ENCODE measurements around the gene BICRAL. TPM values are rescaled to one million over a fixed set of nuclear protein-coding genes. Genes with fewer than 3 reads are reported as not detected.

The BICRAL gene
- total and polyA plus RNA-seq, 2 experiments from 2014 or later: 2.5 to 5.4 TPM

GRCh38 chr6:42907336-42907735, 125.5 kb downstream of the BICRAL start:
- Histone ChIP-seq H4K20me1 (ENCODE audit: insufficient read depth) (no peaks in the 10 kb centered on the region), H3F3A (ENCODE audit: insufficient read depth) (no peaks in the 10 kb centered on the region), H3K79me2 (ENCODE audit: insufficient read depth) (no peaks in the 10 kb centered on the region), H3K27ac (no peak overlapping the region), H3K4me3 (no peak overlapping the region), H3K9me3 (ENCODE audit: low read depth) (no peaks in the 10 kb centered on the region), H3K9me2 (ENCODE audit: insufficient read depth) (no peaks in the 10 kb centered on the region), H3K36me3 (ENCODE audit: low read depth) (no peaks in the 10 kb centered on the region), H3K4me2 (ENCODE audit: unreplicated experiment) (no peak overlapping the region), H3K27me3 (replicated peaks; ENCODE audit: insufficient read depth) (no peaks in the 10 kb centered on the region), H3K4me1 (ENCODE audit: insufficient read depth) (no peaks in the 10 kb centered on the region), H3K9ac (no peak overlapping the region), H2AFZ (no peak overlapping the region)
- no peak for DNase-seq
- in situ Hi-C loops (cut with MboI): loop anchor here (10.0 kb wide), 1 partner anchor 237 kb away; no protein-coding TSS in a partner anchor
- 52 to 57% methylated on average over 5 of the region's 5 CpGs for WGBS, 2 experiments (ENCODE audit: low coverage in 1 of 2, low lambda C conversion rate in 2 of 2, missing lambda C conversion rate in 2 of 2)
- TF ChIP-seq EZH2phosphoT487 (IDR thresholded peaks at IDR 0.05; ENCODE audit: insufficient read depth, low read depth) (no peak), EZH2 (IDR thresholded peaks at IDR 0.05; ENCODE audit: insufficient read depth, poor library complexity, severe bottlenecking) (no peak)

- 81 to 86% methylated on average over 10 of the region's 10 CpGs for WGBS, 2 experiments (ENCODE audit: low coverage in 1 of 2, low lambda C conversion rate in 2 of 2, missing lambda C conversion rate in 2 of 2)
- no peaks in the 10 kb centered on the region for H3K4me1 ChIP-seq (ENCODE audit: insufficient read depth)
- H3K9ac ChIP-seq: no peak overlapping the region
- H3K36me3 ChIP-seq (ENCODE audit: low read depth): no peaks in the 10 kb centered on the region
- no peak overlapping the region for H3K27ac ChIP-seq
- no peaks in the 10 kb centered on the region for H3F3A ChIP-seq (ENCODE audit: insufficient read depth)
- H3K4me2 ChIP-seq (ENCODE audit: unreplicated experiment): no peak overlapping the region
- no peaks in the 10 kb centered on the region for H3K9me3 ChIP-seq (ENCODE audit: low read depth)
- no peaks in the 10 kb centered on the region for H3K79me2 ChIP-seq (ENCODE audit: insufficient read depth)
- no peaks in the 10 kb centered on the region for H3K9me2 ChIP-seq (ENCODE audit: insufficient read depth)
- no peak overlapping the region for H3K4me3 ChIP-seq
- in situ Hi-C loops (cut with MboI): loop anchor here (10.0 kb wide), 1 partner anchor 235 kb away; no protein-coding TSS in a partner anchor
- DNase-seq: no peak
- no peak overlapping the region for H2AFZ ChIP-seq
- no peaks in the 10 kb centered on the region for H4K20me1 ChIP-seq (ENCODE audit: insufficient read depth)
- no peaks in the 10 kb centered on the region for H3K27me3 ChIP-seq (replicated peaks; ENCODE audit: insufficient read depth)
- no peak for TF ChIP-seq EZH2phosphoT487 (IDR thresholded peaks at IDR 0.05; ENCODE audit: insufficient read depth, low read depth)
- no peak for TF ChIP-seq EZH2 (IDR thresholded peaks at IDR 0.05; ENCODE audit: insufficient read depth, poor library complexity, severe bottlenecking)
Measured at GRCh38 chr6:42909835-42910234, 128.0 kb downstream of the BICRAL start.

- Histone ChIP-seq H3K27ac (no peak overlapping the region), H3K4me1 (ENCODE audit: insufficient read depth) (no peaks in the 10 kb centered on the region), H3K36me3 (ENCODE audit: low read depth) (no peaks in the 10 kb centered on the region), H4K20me1 (ENCODE audit: insufficient read depth) (no peaks in the 10 kb centered on the region), H3K9me3 (ENCODE audit: low read depth) (no peaks in the 10 kb centered on the region), H3K4me3 (peak overlapping the region; percentile 31), H3K9ac (no peak overlapping the region), H3K27me3 (replicated peaks; ENCODE audit: insufficient read depth) (no peaks in the 10 kb centered on the region), H3K4me2 (ENCODE audit: unreplicated experiment) (peak overlapping the region; percentile 14), H3K9me2 (ENCODE audit: insufficient read depth) (no peaks in the 10 kb centered on the region), H2AFZ (peak overlapping the region; percentile 67), H3K79me2 (ENCODE audit: insufficient read depth) (no peaks in the 10 kb centered on the region), H3F3A (ENCODE audit: insufficient read depth) (no peaks in the 10 kb centered on the region)
- TF ChIP-seq EZH2 (IDR thresholded peaks at IDR 0.05; ENCODE audit: insufficient read depth, poor library complexity, severe bottlenecking): no peak
- TF ChIP-seq EZH2phosphoT487 (IDR thresholded peaks at IDR 0.05; ENCODE audit: insufficient read depth, low read depth): no peak
- in situ Hi-C loops (cut with MboI): no loop called here
- DNase-seq: peak; percentile 21
- WGBS, 2 experiments (ENCODE audit: low coverage in 1 of 2, low lambda C conversion rate in 2 of 2, missing lambda C conversion rate in 2 of 2): 10 to 13% methylated on average over 44 to 48 of the region's 49 CpGs
Measured at GRCh38 chr6:42911171-42912021, 129.5 kb downstream of the BICRAL start.

GRCh38 chr6:42914546-42914945, 132.7 kb downstream of the BICRAL start:
- 34 to 35% methylated on average over 4 of the region's 4 CpGs for WGBS, 2 experiments (ENCODE audit: low coverage in 1 of 2, low lambda C conversion rate in 2 of 2, missing lambda C conversion rate in 2 of 2)
- in situ Hi-C loops (cut with MboI): no loop called here

More at GRCh38 chr6:42914546-42914945, 132.7 kb downstream of the BICRAL start:
- Histone ChIP-seq H3K9me3 (ENCODE audit: low read depth) (no peaks in the 10 kb centered on the region), H3F3A (ENCODE audit: insufficient read depth) (no peaks in the 10 kb centered on the region), H3K9ac (no peak overlapping the region), H3K4me2 (ENCODE audit: unreplicated experiment) (no peak overlapping the region), H2AFZ (no peak overlapping the region), H3K4me1 (ENCODE audit: insufficient read depth) (no peaks in the 10 kb centered on the region), H3K9me2 (ENCODE audit: insufficient read depth) (no peaks in the 10 kb centered on the region), H4K20me1 (ENCODE audit: insufficient read depth) (no peaks in the 10 kb centered on the region), H3K36me3 (ENCODE audit: low read depth) (no peaks in the 10 kb centered on the region), H3K79me2 (ENCODE audit: insufficient read depth) (no peaks in the 10 kb centered on the region), H3K27me3 (replicated peaks; ENCODE audit: insufficient read depth) (no peaks in the 10 kb centered on the region), H3K27ac (no peak overlapping the region), H3K4me3 (no peak overlapping the region)
- DNase-seq: peak; percentile 33
- no peak for TF ChIP-seq EZH2 (IDR thresholded peaks at IDR 0.05; ENCODE audit: insufficient read depth, poor library complexity, severe bottlenecking)
- TF ChIP-seq EZH2phosphoT487 (IDR thresholded peaks at IDR 0.05; ENCODE audit: insufficient read depth, low read depth): no peak
